Activated naive CD4-positive, alpha-beta T cell treated with anti-CD3 and anti-CD28 coated beads, Interleukin-2, amount 50 U/mL, for 72 hours (primary cell): ENCODE measurements around the gene CNTNAP2. TPM values are rescaled to one million over a fixed set of nuclear protein-coding genes. Genes with fewer than 3 reads are reported as not detected.

Source experiments
- ATAC-seq, 2 donors: fragments of 150-1000 bp; cut with Tn5 transposase; 2 replicates each; pipeline ENCODE4 v1.10.0; 2021; ENCODE audit warnings: mild to moderate bottlenecking in 2 of 2, moderate library complexity in 2 of 2
- DNase-seq, 2 donors: peaks; one replicate each; pipeline ENCODE4 v3.0.0; 2021 to 2022; ENCODE audit warnings: low spot score in 2 of 2
- H3K27ac Mint-ChIP-seq, 2 donors: one replicate each; pipeline ENCODE4 v1.8.0; 2022; ENCODE audit warnings: mild to moderate bottlenecking in 2 of 2, mixed read lengths in 2 of 2
- H3K36me3 Mint-ChIP-seq, 2 donors: one replicate each; pipeline ENCODE4 v1.8.0; 2022; ENCODE audit warnings: mixed read lengths in 2 of 2
- H3K9me3 Mint-ChIP-seq, 2 donors: one replicate each; pipeline ENCODE4 v1.8.0; 2022; ENCODE audit warnings: mixed read lengths in 2 of 2
- total RNA-seq, 2 donors: library from RNA; stranded (reverse); gene quantifications; one replicate each; pipeline ENCODE4 v1.2.3, GENCODE V29; 2022

The CNTNAP2 gene
- total RNA-seq, 2 donors from 2014 or later: not detected

GRCh38 chr7:146700015-146700560 lies 583.5 kb downstream of the CNTNAP2 start:
- Mint-ChIP-seq H3K36me3 (no peaks in the 10 kb centered on the region), H3K27ac (no peak overlapping the region), H3K9me3 (peaks cover 12 to 14% of the 10 kb centered on the region in 2 donors)
- ATAC-seq: no peak
- DNase-seq: no peak

- peaks cover 17 to 19% of the 10 kb centered on the region in 2 donors for H3K9me3 Mint-ChIP-seq
- ATAC-seq (no peak), DNase-seq (no peak)
- H3K27ac Mint-ChIP-seq: no peak overlapping the region
- no peaks in the 10 kb centered on the region for H3K36me3 Mint-ChIP-seq
These were observed 584.6 kb downstream of the CNTNAP2 start for GRCh38 chr7:146701166-146701565.

- Mint-ChIP-seq H3K9me3 (peaks cover 14% of the 10 kb centered on the region in 2 donors), H3K27ac (no peak overlapping the region), H3K36me3 (no peaks in the 10 kb centered on the region)
- DNase-seq: no peak
- no peak for ATAC-seq
These were observed 586.3 kb downstream of the CNTNAP2 start for GRCh38 chr7:146702898-146703297.

GRCh38 chr7:146709451-146710027 lies 592.9 kb downstream of the CNTNAP2 start:
- Mint-ChIP-seq H3K36me3 (no peaks in the 10 kb centered on the region), H3K9me3 (peaks cover 13 to 16% of the 10 kb centered on the region in 2 donors), H3K27ac (no peak overlapping the region)
- no peak for ATAC-seq
- no peak for DNase-seq

GRCh38 chr7:146713205-146713604 lies 596.6 kb downstream of the CNTNAP2 start:
- H3K36me3 Mint-ChIP-seq: no peaks in the 10 kb centered on the region
- DNase-seq: no peak
- peaks cover 7 to 9% of the 10 kb centered on the region in 2 donors for H3K9me3 Mint-ChIP-seq
- no peak overlapping the region for H3K27ac Mint-ChIP-seq
- ATAC-seq: no peak

- DNase-seq: no peak
- Mint-ChIP-seq H3K27ac (no peak overlapping the region), H3K9me3 (peaks cover 7 to 8% of the 10 kb centered on the region in 2 donors), H3K36me3 (no peaks in the 10 kb centered on the region)
- ATAC-seq: no peak
These were observed 597.3 kb downstream of the CNTNAP2 start for GRCh38 chr7:146713934-146714333.

GRCh38 chr7:146720195-146720594 lies 603.6 kb downstream of the CNTNAP2 start:
- no peak overlapping the region for H3K27ac Mint-ChIP-seq
- no peaks in the 10 kb centered on the region for H3K36me3 Mint-ChIP-seq
- H3K9me3 Mint-ChIP-seq: no peaks in the 10 kb centered on the region
- ATAC-seq: no peak
- DNase-seq: no peak

- DNase-seq: no peak
- Mint-ChIP-seq H3K36me3 (no peaks in the 10 kb centered on the region), H3K27ac (no peak overlapping the region), H3K9me3 (peaks cover 3% of the 10 kb centered on the region in 2 donors)
- ATAC-seq: no peak
These were observed 606.4 kb downstream of the CNTNAP2 start for GRCh38 chr7:146722986-146723385.

GRCh38 chr7:146725520-146725919 lies 608.9 kb downstream of the CNTNAP2 start:
- peaks cover 3 to 4% of the 10 kb centered on the region in 2 donors for H3K9me3 Mint-ChIP-seq
- DNase-seq (no peak), ATAC-seq (no peak)
- no peaks in the 10 kb centered on the region for H3K36me3 Mint-ChIP-seq
- no peak overlapping the region for H3K27ac Mint-ChIP-seq

- Mint-ChIP-seq H3K36me3 (no peaks in the 10 kb centered on the region), H3K9me3 (peaks cover 3 to 4% of the 10 kb centered on the region in 2 donors), H3K27ac (no peak overlapping the region)
- ATAC-seq: no peak
- DNase-seq: no peak
These were observed 611.5 kb downstream of the CNTNAP2 start for GRCh38 chr7:146728141-146728540.

- Mint-ChIP-seq H3K36me3 (no peaks in the 10 kb centered on the region), H3K27ac (no peak overlapping the region), H3K9me3 (peaks cover 4 to 6% of the 10 kb centered on the region in 2 donors)
- ATAC-seq (no peak), DNase-seq (no peak)
These were observed 612.0 kb downstream of the CNTNAP2 start for GRCh38 chr7:146728611-146729010.

- Mint-ChIP-seq H3K27ac (no peak overlapping the region), H3K9me3 (peaks cover 4 to 7% of the 10 kb centered on the region in 2 donors), H3K36me3 (no peaks in the 10 kb centered on the region)
- ATAC-seq (no peak), DNase-seq (no peak)
These were observed 614.6 kb downstream of the CNTNAP2 start for GRCh38 chr7:146731185-146731584.

GRCh38 chr7:146735992-146736391 lies 619.4 kb downstream of the CNTNAP2 start:
- peaks cover 0 to 2% of the 10 kb centered on the region in 2 donors for H3K36me3 Mint-ChIP-seq
- H3K27ac Mint-ChIP-seq: no peak overlapping the region
- ATAC-seq (no peak), DNase-seq (no peak)
- H3K9me3 Mint-ChIP-seq: peaks cover 11 to 16% of the 10 kb centered on the region in 2 donors

- ATAC-seq (no peak), DNase-seq (no peak)
- H3K9me3 Mint-ChIP-seq: peaks cover 17 to 21% of the 10 kb centered on the region in 2 donors
- H3K36me3 Mint-ChIP-seq: peaks cover 0 to 8% of the 10 kb centered on the region in 2 donors
- no peak overlapping the region for H3K27ac Mint-ChIP-seq
These were observed 620.0 kb downstream of the CNTNAP2 start for GRCh38 chr7:146736446-146737190.

GRCh38 chr7:146740039-146740438 lies 623.4 kb downstream of the CNTNAP2 start:
- H3K27ac Mint-ChIP-seq: no peak overlapping the region
- ATAC-seq: no peak
- peaks cover 22 to 23% of the 10 kb centered on the region in 2 donors for H3K9me3 Mint-ChIP-seq

GRCh38 chr7:146741911-146742310 lies 625.3 kb downstream of the CNTNAP2 start:
- no peak overlapping the region for H3K27ac Mint-ChIP-seq
- ATAC-seq (no peak), DNase-seq (no peak)
- peaks cover 0 to 8% of the 10 kb centered on the region in 2 donors for H3K36me3 Mint-ChIP-seq
- H3K9me3 Mint-ChIP-seq: peaks cover 22 to 23% of the 10 kb centered on the region in 2 donors

More at GRCh38 chr7:146740039-146740438, 623.4 kb downstream of the CNTNAP2 start:
- peaks cover 0 to 8% of the 10 kb centered on the region in 2 donors for H3K36me3 Mint-ChIP-seq
- DNase-seq: no peak

GRCh38 chr7:146754385-146754784 lies 637.8 kb downstream of the CNTNAP2 start:
- Mint-ChIP-seq H3K9me3 (peaks cover 12 to 18% of the 10 kb centered on the region in 2 donors), H3K36me3 (peaks cover 6 to 12% of the 10 kb centered on the region in 2 donors)
- ATAC-seq: no peak

More at GRCh38 chr7:146754385-146754784, 637.8 kb downstream of the CNTNAP2 start:
- no peak overlapping the region for H3K27ac Mint-ChIP-seq
- no peak for DNase-seq
